GM21576 (cell line): ENCODE measurements around the gene RIMBP2.
A peak's percentile ranks its signal among the peaks of the same experiment; 100 is the strongest.
"Not testable (repeated sequence)": the region's sequence is repeated elsewhere in the genome, so short reads cannot be mapped to it uniquely, and the experiment has no call there.

ENCODE experiments used
- ATAC-seq: cut with Tn5 transposase; IDR thresholded peaks from one replicate; pipeline ENCODE4 v1.9.1; 2021; ENCODE audit warnings: mild to moderate bottlenecking, moderate library complexity; ENCODE audit not compliant: unreplicated experiment

RIMBP2 gene, protein sequence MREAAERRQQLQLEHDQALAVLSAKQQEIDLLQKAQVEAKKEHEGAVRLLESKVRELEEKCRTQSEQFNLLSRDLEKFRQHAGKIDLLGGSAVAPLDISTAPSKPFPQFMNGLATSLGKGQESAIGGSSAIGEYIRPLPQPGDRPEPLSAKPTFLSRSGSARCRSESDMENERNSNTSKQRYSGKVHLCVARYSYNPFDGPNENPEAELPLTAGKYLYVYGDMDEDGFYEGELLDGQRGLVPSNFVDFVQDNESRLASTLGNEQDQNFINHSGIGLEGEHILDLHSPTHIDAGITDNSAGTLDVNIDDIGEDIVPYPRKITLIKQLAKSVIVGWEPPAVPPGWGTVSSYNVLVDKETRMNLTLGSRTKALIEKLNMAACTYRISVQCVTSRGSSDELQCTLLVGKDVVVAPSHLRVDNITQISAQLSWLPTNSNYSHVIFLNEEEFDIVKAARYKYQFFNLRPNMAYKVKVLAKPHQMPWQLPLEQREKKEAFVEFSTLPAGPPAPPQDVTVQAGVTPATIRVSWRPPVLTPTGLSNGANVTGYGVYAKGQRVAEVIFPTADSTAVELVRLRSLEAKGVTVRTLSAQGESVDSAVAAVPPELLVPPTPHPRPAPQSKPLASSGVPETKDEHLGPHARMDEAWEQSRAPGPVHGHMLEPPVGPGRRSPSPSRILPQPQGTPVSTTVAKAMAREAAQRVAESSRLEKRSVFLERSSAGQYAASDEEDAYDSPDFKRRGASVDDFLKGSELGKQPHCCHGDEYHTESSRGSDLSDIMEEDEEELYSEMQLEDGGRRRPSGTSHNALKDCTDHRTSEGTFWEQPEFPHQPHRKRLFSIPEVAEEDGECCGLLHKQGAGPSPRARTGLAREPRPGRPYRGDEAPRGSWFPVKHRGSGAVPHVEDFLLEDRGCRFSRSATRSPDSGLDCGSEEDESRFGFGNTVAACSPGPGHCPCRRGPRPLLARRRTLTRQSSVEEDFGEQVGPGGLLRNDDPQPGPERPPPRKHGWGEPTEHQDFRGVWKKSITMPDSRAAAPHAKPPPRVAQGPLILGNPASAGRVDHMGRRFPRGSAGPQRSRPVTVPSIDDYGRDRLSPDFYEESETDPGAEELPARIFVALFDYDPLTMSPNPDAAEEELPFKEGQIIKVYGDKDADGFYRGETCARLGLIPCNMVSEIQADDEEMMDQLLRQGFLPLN (N-terminal part only)

GRCh38 chr12:130715998-130716968 is at the start of gene RIMBP2:
TSS of gene RIMBP2 (minus strand) at chr12:130716299. CDS start at chr12:130479013, 237,286 bp downstream.
- ATAC-seq: no peak

DNA sequence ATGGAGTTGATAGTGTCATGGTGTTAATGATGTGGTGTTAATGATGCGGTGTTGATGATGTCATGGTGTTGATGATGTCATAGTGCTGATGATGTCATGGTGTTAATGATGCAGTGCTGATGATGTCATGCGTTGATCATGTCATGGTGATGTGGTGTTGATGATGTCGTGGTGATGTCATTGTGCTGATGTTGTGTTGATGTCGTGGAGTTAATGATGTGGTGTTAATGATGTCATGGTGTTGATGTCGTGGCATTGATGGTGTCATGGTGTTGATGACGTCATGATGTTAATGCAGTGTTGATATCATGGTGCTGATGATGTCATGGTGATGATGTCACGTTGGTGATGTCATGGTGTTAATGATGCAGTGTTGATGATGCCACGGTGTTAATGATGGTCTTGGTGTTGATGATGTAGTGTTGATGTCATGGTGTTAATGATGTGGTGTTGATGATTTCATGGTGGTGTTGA is 49.1 kb upstream of the RIMBP2 start:
- no peak for ATAC-seq

- no peak for ATAC-seq
Measured at GRCh38 chr12:130764475-130765185, 48.5 kb upstream of the RIMBP2 start.

GRCh38 chr12:130764073-130764472 is 48.0 kb upstream of the RIMBP2 start:
- ATAC-seq: no peak

- ATAC-seq: no peak
Measured at GRCh38 chr12:130762319-130762675, 46.2 kb upstream of the RIMBP2 start.

DNA sequence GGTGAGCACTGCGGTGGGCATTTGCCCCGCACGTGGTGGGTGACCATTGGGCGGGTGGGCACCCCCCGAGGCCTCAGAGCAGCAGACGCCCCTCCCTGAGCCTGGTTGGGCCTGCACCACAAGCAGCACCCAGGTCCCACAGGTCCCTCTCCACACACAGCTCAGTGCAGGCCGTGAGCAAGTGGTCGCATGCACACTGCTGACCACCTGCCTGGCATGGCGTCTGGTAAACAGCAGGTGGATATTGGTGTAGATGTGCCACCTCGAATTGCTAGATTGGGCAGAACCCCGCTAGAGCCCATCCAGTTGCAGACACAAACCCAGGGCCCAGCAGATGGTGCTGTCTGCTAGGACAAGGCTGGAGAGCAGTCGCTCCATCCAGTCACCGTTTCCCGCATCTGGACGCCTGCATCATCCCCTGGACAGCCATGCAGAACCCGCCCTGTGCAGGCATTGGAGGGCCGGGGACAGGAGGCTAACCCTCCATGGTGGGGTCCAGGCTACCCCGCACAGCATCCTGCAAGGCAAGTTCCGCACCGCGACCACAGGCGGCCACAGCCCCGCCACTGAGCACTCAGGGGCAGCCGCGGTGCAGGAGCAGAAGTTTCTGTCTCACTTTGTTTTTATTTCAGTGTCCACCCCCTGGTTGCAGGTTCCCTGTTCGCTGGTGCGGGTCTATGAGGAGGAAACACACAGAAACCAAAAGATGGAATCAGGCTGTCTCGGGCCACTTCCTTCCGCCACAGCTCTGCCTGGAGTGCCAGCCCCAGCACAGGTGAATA is 45.6 kb upstream of the RIMBP2 start:
- no peak for ATAC-seq

DNA sequence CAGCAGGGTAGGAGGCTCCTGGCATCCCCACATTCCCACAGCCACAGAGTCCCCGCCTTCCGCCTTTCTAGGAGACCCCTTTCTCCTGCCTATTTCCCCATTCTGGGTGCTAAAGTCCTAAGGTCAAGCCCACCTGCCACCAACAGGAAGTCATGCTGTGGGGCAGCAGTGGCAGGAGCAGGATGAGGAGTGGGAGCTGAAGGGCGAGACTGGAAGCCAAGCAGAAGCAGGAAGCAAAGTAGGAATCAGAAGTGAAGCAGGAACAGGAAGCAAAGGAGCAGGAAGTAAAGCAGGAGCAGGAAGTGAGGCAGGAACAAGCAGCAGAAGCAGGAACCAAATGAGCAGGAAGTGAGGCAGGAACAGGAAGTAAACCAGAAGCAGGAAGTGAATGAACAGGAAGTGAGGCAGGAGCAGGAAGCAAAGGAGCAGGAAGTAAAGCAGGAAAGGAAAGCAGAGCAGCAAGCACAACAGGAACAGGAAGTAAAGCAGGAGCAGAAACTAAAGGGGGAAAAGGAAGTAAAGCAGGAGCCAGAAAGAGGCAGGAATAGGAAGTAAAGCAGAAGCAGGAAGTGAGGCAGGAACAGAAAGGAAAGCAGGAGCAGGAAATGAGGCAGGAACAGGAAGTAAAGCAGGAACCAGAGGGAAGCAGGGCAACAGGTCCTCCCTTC is 38.3 kb upstream of the RIMBP2 start:
- ATAC-seq: no peak

DNA sequence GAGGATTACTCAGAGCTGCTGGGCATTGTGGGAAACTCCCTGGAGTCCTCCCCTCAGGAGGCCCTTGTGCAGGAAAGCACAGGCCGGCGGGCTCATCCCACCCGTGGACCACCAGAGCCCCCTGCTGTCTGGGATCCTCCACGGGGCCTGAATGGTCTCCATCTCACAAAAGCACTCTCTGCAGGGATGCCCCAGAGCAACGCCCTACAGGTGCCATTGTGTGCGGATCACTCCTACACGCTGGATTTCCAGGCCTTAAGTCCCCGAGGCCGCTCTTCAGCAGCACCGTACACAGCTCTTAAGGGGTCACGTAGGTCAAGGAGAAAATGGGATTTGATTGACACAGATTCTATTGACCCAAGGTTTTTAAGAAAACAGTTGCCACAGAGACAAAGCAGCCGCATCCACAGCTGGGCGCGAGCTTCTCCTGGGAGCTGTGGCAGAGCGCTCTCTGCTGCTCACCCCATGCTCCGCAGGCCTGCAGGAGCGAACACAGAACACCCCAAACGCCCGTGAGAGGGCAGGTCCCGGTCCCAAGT is 36.7 kb upstream of the RIMBP2 start:
- no peak for ATAC-seq

DNA sequence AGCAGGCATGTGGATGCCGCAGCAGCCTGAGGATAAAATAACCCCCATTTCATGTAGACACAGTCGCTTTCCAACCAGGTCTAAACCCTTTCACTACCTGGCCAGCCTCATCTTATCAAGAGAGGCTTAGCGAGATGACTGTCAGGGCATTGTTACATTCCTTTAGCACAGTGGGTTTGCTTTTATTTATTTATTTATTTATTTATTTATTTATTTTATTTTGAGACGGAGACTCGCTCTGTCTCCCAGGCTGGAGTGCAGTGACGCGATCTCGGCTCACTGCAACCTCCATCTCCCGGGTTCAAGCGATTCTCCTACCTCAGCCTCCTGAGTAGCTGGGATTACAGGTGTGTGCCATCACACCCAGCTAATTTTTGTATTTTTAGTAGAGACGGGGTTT is 35.9 kb upstream of the RIMBP2 start:
- ATAC-seq: not testable (repeated sequence)

DNA sequence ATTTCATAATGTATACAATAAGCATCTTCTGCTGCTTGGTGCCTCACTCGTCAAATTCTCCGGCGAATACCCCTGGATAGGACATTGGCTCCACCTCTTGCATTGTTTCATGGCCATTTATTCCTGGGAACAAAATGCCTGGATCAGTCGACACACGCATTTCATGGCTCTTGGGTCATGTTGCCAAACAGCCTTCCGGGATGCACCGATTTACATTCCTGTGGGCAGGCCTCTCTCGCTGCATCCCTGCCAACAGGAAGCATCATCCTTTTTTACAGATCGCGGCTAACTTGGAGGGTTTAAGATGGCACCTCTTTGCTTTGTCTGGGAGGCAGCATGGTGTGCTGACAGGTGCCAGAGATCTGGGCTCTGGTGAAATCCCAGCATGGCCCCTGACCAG is 32.7 kb upstream of the RIMBP2 start:
- no peak for ATAC-seq

DNA sequence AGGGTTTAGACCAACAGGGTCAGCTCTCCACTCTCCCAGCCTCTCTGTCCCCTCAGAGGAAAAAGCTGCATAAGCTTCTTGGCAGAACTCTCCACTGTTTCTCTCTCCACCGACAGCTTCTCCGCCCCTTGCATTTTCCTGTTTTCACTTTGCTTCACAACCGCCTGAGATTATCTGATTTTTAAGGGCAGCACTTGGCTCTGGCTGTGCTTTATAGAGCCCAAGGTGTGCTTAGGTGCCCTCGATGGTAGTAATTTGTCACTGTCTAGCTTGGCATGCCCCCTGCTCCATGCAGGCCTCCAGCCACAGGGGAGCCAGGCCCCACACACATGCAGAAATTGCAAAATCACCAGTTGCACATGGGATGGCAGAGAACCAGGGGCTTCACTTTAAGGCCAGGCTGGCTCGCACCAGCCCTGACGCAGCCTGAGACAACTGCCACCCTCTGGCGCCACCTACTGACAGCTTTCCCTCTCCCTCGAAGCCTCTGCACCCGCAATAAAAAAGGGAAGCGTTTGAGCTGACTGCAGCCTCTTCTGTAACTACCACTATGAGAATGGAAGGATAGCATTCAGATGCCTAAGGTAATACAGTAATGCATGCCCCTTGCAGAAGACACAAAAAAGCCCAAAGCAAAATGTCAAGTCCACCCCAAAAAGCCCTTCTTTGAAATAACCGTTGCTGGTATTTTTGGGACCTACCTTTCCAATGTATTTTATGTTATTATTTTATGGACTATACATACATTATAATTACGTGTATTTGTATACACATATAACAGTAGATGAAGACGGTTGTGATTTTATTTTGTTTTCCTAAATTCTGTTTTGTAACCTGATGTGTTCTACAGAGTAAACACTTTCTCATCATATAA is 32.0 kb upstream of the RIMBP2 start:
- ATAC-seq: peak; percentile 86

GRCh38 chr12:130746546-130746945 is 30.4 kb upstream of the RIMBP2 start:
- ATAC-seq: no peak

- ATAC-seq: no peak
Measured at GRCh38 chr12:130745921-130746320, 29.8 kb upstream of the RIMBP2 start.

GRCh38 chr12:130744274-130744673 is 28.2 kb upstream of the RIMBP2 start:
- no peak for ATAC-seq

DNA sequence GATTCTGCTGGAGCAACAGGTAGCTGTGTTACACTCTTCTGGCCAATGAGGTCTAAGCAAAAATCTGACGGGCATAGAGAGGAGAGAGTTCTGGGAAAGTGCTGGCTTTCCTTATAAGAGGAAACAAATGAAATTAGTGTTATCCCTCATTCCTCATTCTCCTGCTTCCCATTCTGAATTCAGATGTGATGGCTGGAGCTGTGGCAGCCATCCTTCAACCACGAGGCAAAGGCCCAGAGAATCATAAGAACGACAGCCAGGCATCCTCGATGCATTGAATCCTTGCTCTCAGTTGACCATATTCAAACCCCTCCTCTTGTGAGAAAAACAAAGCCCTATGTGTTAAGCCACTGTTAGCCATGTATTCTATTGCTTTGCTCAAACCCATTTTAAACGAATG is 27.5 kb upstream of the RIMBP2 start:
- no peak for ATAC-seq

DNA sequence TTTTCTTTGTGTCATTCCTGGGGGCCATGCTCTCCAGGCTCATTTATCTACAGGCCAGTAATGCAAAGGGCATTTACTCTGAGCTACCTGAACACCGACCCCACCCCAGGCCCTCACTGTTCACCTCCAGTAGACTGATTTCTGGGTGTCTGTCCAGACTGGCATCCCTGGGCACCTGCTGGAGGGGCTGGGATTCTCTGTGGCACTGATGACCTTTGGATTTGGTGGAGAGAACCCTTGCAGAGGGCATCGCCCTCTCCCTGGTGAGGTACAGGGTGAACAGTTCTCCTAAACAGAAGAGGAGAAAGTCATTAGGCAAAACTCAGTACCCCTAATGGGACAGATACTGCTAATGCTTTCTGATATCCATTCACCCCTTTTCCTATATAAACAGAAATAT is 27.1 kb upstream of the RIMBP2 start:
- no peak for ATAC-seq

GRCh38 chr12:130742716-130743115 is 26.6 kb upstream of the RIMBP2 start:
- ATAC-seq: no peak
